Smooth muscle cell (in vitro differentiated cells): ENCODE data around the gene EPHB4. TPM values are rescaled to one million over a fixed set of nuclear protein-coding genes. Genes with fewer than 3 reads are reported as not detected.
"Not testable (repeated sequence)": the region's sequence is repeated elsewhere in the genome, so short reads cannot be mapped to it uniquely, and the experiment has no call there.

Experiments used
- DNase-seq: peaks from one replicate; lab custom pipeline; 2025; ENCODE audit not compliant: unreplicated experiment; lab: John Stamatoyannopoulos, UW
- H2AFZ ChIP-seq: fragments of 200-600 bp; sonication (generic); 2 replicates; pipeline ENCODE4 v1.6.0; 2016; ENCODE audit warnings: antibody characterized with exemption, low read depth, mild to moderate bottlenecking
- H3F3A ChIP-seq: fragments of 200-600 bp; sonication (generic); 2 replicates; pipeline ENCODE4 v1.6.0; 2017; ENCODE audit warnings: antibody characterized with exemption, low read depth
- H3K27ac ChIP-seq: fragments of 200-600 bp; sonication (generic); 2 replicates; pipeline ENCODE4 v1.5.1; 2016; ENCODE audit warnings: low read depth, mild to moderate bottlenecking
- H3K27me3 ChIP-seq: fragments of 200-600 bp; sonication (generic); 2 replicates; pipeline ENCODE4 v1.6.1; 2016; ENCODE audit warnings: low read depth, mild to moderate bottlenecking
- H3K36me3 ChIP-seq: fragments of 200-600 bp; sonication (generic); 2 replicates; pipeline ENCODE4 v1.5.1; 2016; ENCODE audit warnings: low read depth
- H3K4me1 ChIP-seq: fragments of 200-600 bp; sonication (generic); 2 replicates; pipeline ENCODE4 v1.5.1; 2016; ENCODE audit warnings: low read depth
- H3K4me2 ChIP-seq: fragments of 200-600 bp; sonication (generic); 2 replicates; pipeline ENCODE4 v1.6.0; 2016; ENCODE audit warnings: mild to moderate bottlenecking
- H3K4me3 ChIP-seq: fragments of 200-600 bp; sonication (generic); 2 replicates; pipeline ENCODE4 v1.5.1; 2016; ENCODE audit warnings: mild to moderate bottlenecking
- H3K79me2 ChIP-seq: fragments of 200-600 bp; sonication (generic); 2 replicates; pipeline ENCODE4 v1.6.0; 2016; ENCODE audit warnings: low read depth, mild to moderate bottlenecking
- H3K9ac ChIP-seq: fragments of 200-600 bp; sonication (generic); 2 replicates; pipeline ENCODE4 v1.6.0; 2016; ENCODE audit warnings: low read depth
- H3K9me3 ChIP-seq: fragments of 200-600 bp; sonication (generic); replicated peaks from 2 replicates; pipeline ENCODE4 v1.5.1; 2016; ENCODE audit warnings: low read depth
- H4K20me1 ChIP-seq: fragments of 200-600 bp; sonication (generic); 2 replicates; pipeline ENCODE4 v1.6.0; 2016; ENCODE audit warnings: low read depth
- WGBS: methylation state at CpG from one replicate; pipeline ENCODE4 v1.1.7; 2016; ENCODE audit warnings: low lambda C conversion rate; 5-methylcytosine and 5-hydroxymethylcytosine counted together
- polyA plus RNA-seq: library from polyadenylated mRNA; unstranded; fragments of >200 nt; fragmentation: Nextera tagmentation; extraction: Ambion mirVana; gene quantifications from 2 replicates; pipeline ENCODE4 v1.2.1, GENCODE V29; 2016
- total RNA-seq: library from RNA; depleted of rRNA; stranded (reverse); fragments of >200 nt; gene quantifications from 2 replicates; pipeline ENCODE4 v1.2.3, GENCODE V29; 2014
- TF ChIP-seq, protein P1 (sequence below): fragments of 200-600 bp; sonication (generic); IDR thresholded peaks from 2 replicates; pipeline ENCODE4 v1.5.1; 2017; ENCODE audit warnings: borderline replicate concordance, mild to moderate bottlenecking, antibody characterized with exemption; ENCODE audit not compliant: insufficient read depth, poor library complexity, severe bottlenecking

EPHB4 gene
- total and polyA plus RNA-seq, 2 experiments from 2014 or later, result 49.4 to 50.5 TPM

DNA sequence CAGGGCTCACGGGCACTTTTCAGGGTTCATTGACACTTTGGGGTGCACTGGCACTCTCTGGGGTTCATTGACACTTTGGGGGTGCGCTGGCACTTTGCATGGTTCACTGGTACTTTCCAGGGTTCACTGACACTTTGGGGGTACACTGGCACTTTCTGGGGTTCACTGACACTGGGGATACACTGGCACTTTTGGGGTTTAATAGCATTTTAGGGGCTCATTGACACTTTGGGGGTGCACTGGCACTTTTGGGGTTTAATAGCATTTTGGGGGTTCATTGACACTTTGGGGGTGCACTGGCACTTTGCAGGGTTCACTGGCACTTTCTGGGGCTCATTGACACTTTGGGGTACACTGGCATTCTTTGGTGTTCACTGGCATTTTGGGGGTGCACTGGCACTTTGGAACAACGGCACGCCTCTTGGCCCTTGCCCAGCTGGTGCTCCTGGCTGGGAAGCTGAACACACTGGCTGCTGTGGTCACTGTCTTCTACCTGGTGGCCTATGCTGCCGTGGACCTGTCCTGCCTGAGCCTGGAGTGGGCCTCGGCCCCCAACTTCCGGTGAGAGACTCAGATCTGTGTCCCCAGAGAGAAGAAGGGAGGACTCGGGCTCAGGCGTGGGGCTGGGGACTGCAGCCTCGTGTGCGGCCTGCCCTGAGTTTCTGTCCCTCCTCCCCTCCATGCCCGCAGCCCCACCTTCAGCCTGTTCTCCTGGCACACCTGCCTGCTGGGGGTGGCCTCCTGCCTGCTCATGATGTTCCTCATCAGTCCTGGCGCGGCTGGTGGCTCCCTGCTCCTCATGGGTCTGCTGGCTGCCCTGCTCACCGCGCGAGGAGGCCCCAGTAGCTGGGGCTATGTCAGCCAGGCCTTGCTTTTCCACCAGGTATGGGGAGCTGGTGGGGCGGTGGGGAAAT is 33.6 kb upstream of the EPHB4 start:
- Histone ChIP-seq H4K20me1 (no peaks in the 10 kb centered on the region), H3F3A (peaks cover 6% of the 10 kb centered on the region), H3K4me2 (no peak overlapping the region), H3K79me2 (no peaks in the 10 kb centered on the region), H2AFZ (no peak overlapping the region), H3K27me3 (no peaks in the 10 kb centered on the region), H3K4me1 (no peaks in the 10 kb centered on the region), H3K36me3 (no peaks in the 10 kb centered on the region), H3K9ac (no peak overlapping the region), H3K4me3 (no peak overlapping the region), H3K27ac (no peak overlapping the region), H3K9me3 (no peaks in the 10 kb centered on the region)
- TF ChIP-seq, protein P1, sequence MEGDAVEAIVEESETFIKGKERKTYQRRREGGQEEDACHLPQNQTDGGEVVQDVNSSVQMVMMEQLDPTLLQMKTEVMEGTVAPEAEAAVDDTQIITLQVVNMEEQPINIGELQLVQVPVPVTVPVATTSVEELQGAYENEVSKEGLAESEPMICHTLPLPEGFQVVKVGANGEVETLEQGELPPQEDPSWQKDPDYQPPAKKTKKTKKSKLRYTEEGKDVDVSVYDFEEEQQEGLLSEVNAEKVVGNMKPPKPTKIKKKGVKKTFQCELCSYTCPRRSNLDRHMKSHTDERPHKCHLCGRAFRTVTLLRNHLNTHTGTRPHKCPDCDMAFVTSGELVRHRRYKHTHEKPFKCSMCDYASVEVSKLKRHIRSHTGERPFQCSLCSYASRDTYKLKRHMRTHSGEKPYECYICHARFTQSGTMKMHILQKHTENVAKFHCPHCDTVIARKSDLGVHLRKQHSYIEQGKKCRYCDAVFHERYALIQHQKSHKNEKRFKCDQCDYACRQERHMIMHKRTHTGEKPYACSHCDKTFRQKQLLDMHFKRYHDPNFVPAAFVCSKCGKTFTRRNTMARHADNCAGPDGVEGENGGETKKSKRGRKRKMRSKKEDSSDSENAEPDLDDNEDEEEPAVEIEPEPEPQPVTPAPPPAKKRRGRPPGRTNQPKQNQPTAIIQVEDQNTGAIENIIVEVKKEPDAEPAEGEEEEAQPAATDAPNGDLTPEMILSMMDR, result no peak
- no peak for DNase-seq
- 98% methylated on average over 18 of the region's 18 CpGs for WGBS

DNA sequence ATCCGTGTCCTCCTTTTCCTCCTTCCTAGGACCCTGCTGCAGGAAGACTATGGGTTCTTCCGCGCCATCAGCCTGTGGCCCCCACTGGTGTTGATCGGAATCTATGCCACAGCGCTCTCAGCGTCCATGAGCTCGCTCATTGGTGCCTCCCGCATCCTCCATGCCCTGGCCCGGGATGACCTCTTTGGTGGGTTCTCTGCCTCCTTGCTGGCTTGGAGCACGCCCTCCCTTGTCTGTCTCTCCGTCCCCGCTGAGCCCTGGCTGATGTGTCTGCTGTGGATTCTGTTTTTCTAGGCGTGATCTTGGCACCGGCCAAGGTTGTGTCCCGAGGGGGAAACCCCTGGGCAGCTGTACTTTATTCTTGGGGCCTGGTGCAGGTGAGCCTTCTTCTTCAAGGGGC is 32.5 kb upstream of the EPHB4 start:
- Histone ChIP-seq H3K4me1 (no peaks in the 10 kb centered on the region), H3K36me3 (no peaks in the 10 kb centered on the region), H3K4me3 (no peak overlapping the region), H2AFZ (no peak overlapping the region), H3K9ac (no peak overlapping the region), H3K27ac (no peak overlapping the region), H3K27me3 (no peaks in the 10 kb centered on the region), H3F3A (no peaks in the 10 kb centered on the region), H3K4me2 (no peak overlapping the region), H4K20me1 (no peaks in the 10 kb centered on the region), H3K9me3 (no peaks in the 10 kb centered on the region), H3K79me2 (no peaks in the 10 kb centered on the region)
- no peak for DNase-seq
- 92% methylated on average over 15 of the region's 15 CpGs for WGBS
- TF ChIP-seq, protein P1, result no peak

DNA sequence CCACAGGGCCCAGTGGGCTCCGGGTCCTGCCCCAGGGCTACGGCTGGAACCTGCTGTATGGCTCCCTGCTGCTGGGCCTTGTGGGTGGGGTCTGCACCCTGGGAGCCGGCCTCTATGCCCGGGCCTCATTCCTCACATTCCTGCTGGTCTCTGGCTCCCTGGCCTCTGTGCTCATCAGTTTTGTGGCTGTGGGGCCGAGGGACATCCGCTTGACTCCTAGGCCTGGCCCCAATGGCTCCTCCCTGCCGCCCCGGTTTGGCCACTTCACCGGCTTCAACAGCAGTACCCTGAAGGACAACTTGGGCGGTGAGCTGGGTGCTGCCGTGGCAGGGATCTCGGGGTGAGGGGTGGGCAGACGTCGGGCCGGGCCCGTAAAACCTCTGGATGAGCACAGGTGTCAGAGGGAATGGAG is 29.6 kb upstream of the EPHB4 start:
- H3K4me3 ChIP-seq, result no peak overlapping the region
- H3F3A ChIP-seq, result no peaks in the 10 kb centered on the region
- H4K20me1 ChIP-seq, result no peaks in the 10 kb centered on the region
- WGBS, result 59% methylated on average over 16 of the region's 16 CpGs
- DNase-seq, result no peak
- no peaks in the 10 kb centered on the region for H3K4me1 ChIP-seq
- H3K4me2 ChIP-seq, result no peak overlapping the region
- H3K9me3 ChIP-seq, result no peaks in the 10 kb centered on the region
- no peak overlapping the region for H2AFZ ChIP-seq
- TF ChIP-seq, protein P1, result no peak
- no peak overlapping the region for H3K27ac ChIP-seq
- no peaks in the 10 kb centered on the region for H3K36me3 ChIP-seq
- H3K27me3 ChIP-seq, result no peaks in the 10 kb centered on the region
- no peak overlapping the region for H3K9ac ChIP-seq
- H3K79me2 ChIP-seq, result peaks cover 7% of the 10 kb centered on the region

DNA sequence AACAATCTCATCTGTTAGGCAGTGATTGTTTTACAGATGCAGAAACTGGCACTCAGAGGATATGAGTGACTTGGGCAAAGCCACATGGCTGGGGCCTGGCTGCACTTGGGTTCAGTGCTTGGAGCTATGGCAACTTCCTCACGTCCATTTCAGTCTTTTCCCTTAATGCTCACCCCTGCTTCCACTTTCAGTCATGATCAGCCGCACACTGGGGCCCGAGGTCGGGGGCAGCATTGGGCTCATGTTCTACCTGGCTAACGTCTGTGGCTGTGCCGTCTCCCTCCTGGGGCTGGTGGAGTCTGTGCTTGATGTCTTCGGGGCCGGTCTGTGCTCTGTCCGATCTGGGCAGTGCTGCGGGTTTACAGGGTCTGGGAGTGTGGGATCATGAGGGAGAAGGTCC is 28.2 kb upstream of the EPHB4 start:
- Histone ChIP-seq H3K36me3 (no peaks in the 10 kb centered on the region), H3K27ac (no peak overlapping the region), H3K4me2 (no peak overlapping the region), H3K4me3 (no peak overlapping the region), H3K9ac (no peak overlapping the region), H3K9me3 (no peaks in the 10 kb centered on the region), H3K79me2 (peaks cover 7% of the 10 kb centered on the region), H4K20me1 (no peaks in the 10 kb centered on the region), H3K4me1 (no peaks in the 10 kb centered on the region), H3F3A (no peaks in the 10 kb centered on the region), H3K27me3 (no peaks in the 10 kb centered on the region), H2AFZ (no peak overlapping the region)
- TF ChIP-seq, protein P1, result no peak
- DNase-seq, result no peak
- 94% methylated on average over 10 of the region's 10 CpGs for WGBS

DNA sequence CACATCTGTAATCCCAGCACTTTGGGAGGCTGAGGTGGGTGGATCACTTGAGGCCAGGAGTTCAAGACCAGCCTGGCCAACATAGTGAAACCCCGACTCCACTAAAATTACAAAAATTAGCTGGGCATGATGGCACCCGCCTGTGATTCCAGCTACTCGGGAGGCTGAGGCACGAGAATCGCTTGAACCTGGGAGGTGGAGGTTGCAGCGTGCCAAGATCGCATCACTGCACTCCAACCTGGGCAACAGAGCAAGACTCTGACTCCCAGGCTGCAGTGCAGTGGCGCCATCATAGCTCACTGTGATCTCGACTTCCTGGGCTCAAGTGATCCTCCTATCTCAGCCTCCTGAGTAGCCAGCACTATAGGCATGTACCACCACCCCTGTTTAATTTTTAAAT is 27.6 kb upstream of the EPHB4 start:
- not testable (repeated sequence) for H4K20me1 ChIP-seq, H2AFZ ChIP-seq, H3K27ac ChIP-seq, H3K4me2 ChIP-seq, H3K4me1 ChIP-seq, H3K9me3 ChIP-seq, H3K27me3 ChIP-seq, H3K36me3 ChIP-seq, H3K9ac ChIP-seq, DNase-seq, H3K79me2 ChIP-seq, H3K4me3 ChIP-seq, H3F3A ChIP-seq
- 98% methylated on average over 9 of the region's 9 CpGs for WGBS
